Measurements from ENCODE around the gene GTSE1.

Gene GTSE1

GRCh38 chr22:46303347-46303965 lies 6.8 kb downstream of the GTSE1 start:
- Histone ChIP-seq H4K20me1 (ENCODE audit: low read depth, low read length) (no peaks in the 10 kb centered on the region; the same call in 1 of the 2 replicates), H3K4me3 (ENCODE audit: insufficient read depth, low read length, poor library complexity, severe bottlenecking) (no peak overlapping the region), H3K27me3 (ENCODE audit: low read length) (no peaks in the 10 kb centered on the region), H3K79me2 (ENCODE audit: insufficient read depth, low read length) (peaks cover 87% of the 10 kb centered on the region), H3K36me3 (ENCODE audit: low read length) (peaks cover 23% of the 10 kb centered on the region; the same call in 1 of the 2 replicates), H3K27ac (ENCODE audit: low read depth, low read length) (no peak overlapping the region), H3K4me2 (ENCODE audit: low read depth, low read length, poor library complexity, severe bottlenecking) (no peak overlapping the region), H3F3A (ENCODE audit: insufficient read depth) (no peaks in the 10 kb centered on the region), H3K9ac (ENCODE audit: low read length) (no peak overlapping the region), H3K9me3 (ENCODE audit: insufficient read depth, low read length) (no peaks in the 10 kb centered on the region), H2AFZ (ENCODE audit: low read depth, low read length, severe bottlenecking) (no peak overlapping the region), H3K9me2 (replicated peaks; ENCODE audit: insufficient read depth, low read length) (no peaks in the 10 kb centered on the region)
- TF ChIP-seq CTCF (IDR thresholded peaks at IDR 0.05; ENCODE audit: insufficient read depth, low read length, poor library complexity, severe bottlenecking) = no peak
- no peak for TF ChIP-seq EZH2phosphoT487 (conservative IDR thresholded peaks at IDR 0.05; ENCODE audit: low read length)

GRCh38 chr22:46308283-46308988 lies 11.8 kb downstream of the GTSE1 start:
- peaks cover 66% of the 10 kb centered on the region for H3K79me2 ChIP-seq (ENCODE audit: insufficient read depth, low read length)

GRCh38 chr22:46309526-46310085 lies 12.9 kb downstream of the GTSE1 start:
- Histone ChIP-seq H3K9me3 (ENCODE audit: insufficient read depth, low read length) (no peaks in the 10 kb centered on the region), H3K27ac (ENCODE audit: low read depth, low read length) (no peak overlapping the region), H3K4me3 (ENCODE audit: insufficient read depth, low read length, poor library complexity, severe bottlenecking) (no peak overlapping the region), H2AFZ (ENCODE audit: low read depth, low read length, severe bottlenecking) (no peak overlapping the region), H3K9me2 (replicated peaks; ENCODE audit: insufficient read depth, low read length) (no peaks in the 10 kb centered on the region), H3K27me3 (ENCODE audit: low read length) (no peaks in the 10 kb centered on the region), H3F3A (ENCODE audit: insufficient read depth) (no peaks in the 10 kb centered on the region), H4K20me1 (ENCODE audit: low read depth, low read length) (no peaks in the 10 kb centered on the region; the same call in 1 of the 2 replicates), H3K36me3 (ENCODE audit: low read length) (peaks cover 14% of the 10 kb centered on the region; the same call in 1 of the 2 replicates), H3K9ac (ENCODE audit: low read length) (no peak overlapping the region), H3K79me2 (ENCODE audit: insufficient read depth, low read length) (peaks cover 54% of the 10 kb centered on the region), H3K4me2 (ENCODE audit: low read depth, low read length, poor library complexity, severe bottlenecking) (no peak overlapping the region)
- TF ChIP-seq EZH2phosphoT487 (conservative IDR thresholded peaks at IDR 0.05; ENCODE audit: low read length) (no peak), CTCF (IDR thresholded peaks at IDR 0.05; ENCODE audit: insufficient read depth, low read length, poor library complexity, severe bottlenecking) (no peak)

More at GRCh38 chr22:46308283-46308988, 11.8 kb downstream of the GTSE1 start:
- Histone ChIP-seq H3K27ac (ENCODE audit: low read depth, low read length) (no peak overlapping the region), H3F3A (ENCODE audit: insufficient read depth) (no peaks in the 10 kb centered on the region), H3K4me3 (ENCODE audit: insufficient read depth, low read length, poor library complexity, severe bottlenecking) (no peak overlapping the region), H2AFZ (ENCODE audit: low read depth, low read length, severe bottlenecking) (no peak overlapping the region), H3K36me3 (ENCODE audit: low read length) (peaks cover 14% of the 10 kb centered on the region; the same call in 1 of the 2 replicates), H3K9me2 (replicated peaks; ENCODE audit: insufficient read depth, low read length) (no peaks in the 10 kb centered on the region), H3K4me2 (ENCODE audit: low read depth, low read length, poor library complexity, severe bottlenecking) (no peak overlapping the region), H3K9ac (ENCODE audit: low read length) (no peak overlapping the region), H4K20me1 (ENCODE audit: low read depth, low read length) (no peaks in the 10 kb centered on the region; the same call in 1 of the 2 replicates), H3K9me3 (ENCODE audit: insufficient read depth, low read length) (no peaks in the 10 kb centered on the region), H3K27me3 (ENCODE audit: low read length) (no peaks in the 10 kb centered on the region)
- TF ChIP-seq EZH2phosphoT487 (conservative IDR thresholded peaks at IDR 0.05; ENCODE audit: low read length) (no peak), CTCF (IDR thresholded peaks at IDR 0.05; ENCODE audit: insufficient read depth, low read length, poor library complexity, severe bottlenecking) (no peak)

All from SU-DHL-6 (cell line).